Ascending aorta (tissue), 2 donors: ENCODE measurements around the gene NLRC4. TPM values are rescaled to one million over a fixed set of nuclear protein-coding genes. Genes with fewer than 3 reads are reported as not detected.
"Not testable (repeated sequence)": the region's sequence is repeated elsewhere in the genome, so short reads cannot be mapped to it uniquely, and the experiment has no call there.

Experiments used
- DNase-seq, 2 donors: peaks; one replicate each; pipeline ENCODE4 v3.0.0-alpha.2; 2019; ENCODE audit warnings: low spot score in 2 of 2
- H3K27ac ChIP-seq, 2 donors: fragments of 200-600 bp; sonication (generic); one replicate each; pipeline ENCODE4 v1.5.1; 2016 to 2017; ENCODE audit warnings: mild to moderate bottlenecking in 1 of 2
- H3K27me3 ChIP-seq: fragments of 200-600 bp; sonication (generic); one replicate; pipeline ENCODE4 v1.5.1; 2017
- H3K36me3 ChIP-seq, 2 donors: fragments of 200-600 bp; sonication (generic); one replicate each; pipeline ENCODE4 v1.5.1; 2016
- H3K4me1 ChIP-seq, 2 donors: fragments of 200-600 bp; sonication (generic); one replicate each; pipeline ENCODE4 v1.5.1; 2016 to 2017; ENCODE audit warnings: mild to moderate bottlenecking in 1 of 2
- H3K4me3 ChIP-seq, 2 donors: fragments of 200-600 bp; sonication (generic); one replicate each; pipeline ENCODE4 v1.5.1; 2016 to 2017; ENCODE audit warnings: mild to moderate bottlenecking in 1 of 2
- H3K9me3 ChIP-seq, 2 donors: fragments of 200-600 bp; sonication (generic); one replicate each; pipeline ENCODE4 v1.5.1; 2016
- intact Hi-C: fragments of 100-400 bp; cut with DNase I; formaldehyde crosslinking; loops from one replicate; pipeline ENCODE4 v1.15.1; 2023
- total RNA-seq: library from RNA; depleted of rRNA; stranded (reverse); fragments of >200 nt; gene quantifications from one replicate; pipeline ENCODE4 v1.1.0, GENCODE V29; 2016
- TF ChIP-seq, protein P1 (sequence below), 3 experiments: fragments of 200-600 bp in 2 of 3; fragments of 450-650 bp in 1 of 3; sonication (generic) in 2 of 3; IDR thresholded peaks; one replicate each; pipeline ENCODE4 v1.5.1; 2016 to 2019; ENCODE audit warnings: antibody characterized with exemption in 3 of 3, mild to moderate bottlenecking in 1 of 3, moderate library complexity in 1 of 3

Gene NLRC4
- total RNA-seq, 1 donor from 2014 or later = 2.3 TPM

DNA sequence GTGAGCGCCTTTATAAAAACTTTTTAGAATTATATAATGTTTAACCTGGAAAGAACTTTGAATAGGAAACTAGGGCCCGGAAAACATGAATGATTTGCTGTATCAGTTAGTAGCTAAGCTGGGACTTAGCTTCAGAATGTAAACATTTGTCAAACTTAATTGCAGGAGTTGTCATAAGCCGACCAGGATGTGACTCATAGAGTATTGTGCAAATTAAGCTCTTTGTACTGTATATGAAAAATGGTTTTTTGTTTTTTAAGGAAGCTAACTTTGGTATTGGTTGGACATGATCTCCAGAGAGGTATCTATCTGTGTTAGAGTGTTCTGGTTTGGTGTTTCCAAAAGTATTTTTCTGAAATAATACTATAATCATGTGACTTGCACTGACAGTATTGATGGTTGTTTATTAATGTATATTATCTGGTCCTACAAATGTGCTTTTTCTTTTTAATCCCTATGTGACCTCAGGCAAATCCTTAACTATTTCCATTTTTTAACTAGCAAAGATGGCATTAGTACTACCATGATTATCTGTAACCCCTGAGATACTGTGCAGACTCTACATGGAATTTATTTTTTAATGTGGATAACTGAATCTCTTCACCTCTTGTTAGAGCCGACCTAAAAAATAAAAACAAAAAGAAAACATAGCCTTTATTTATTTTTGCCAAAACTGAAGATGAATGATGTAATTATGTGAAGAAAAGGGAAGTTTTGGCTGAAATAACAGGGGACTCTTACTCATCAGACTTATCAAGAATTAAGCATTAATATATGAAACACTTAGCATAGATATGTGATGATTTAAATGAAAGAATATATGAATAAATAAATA lies 24.7 kb upstream of the NLRC4 start:
- intact Hi-C loops = no loop called here
- Histone ChIP-seq H3K36me3 (peaks cover 12 to 13% of the 10 kb centered on the region in 2 donors), H3K27ac (peak overlapping the region in 1 of 2 donors; percentile 6), H3K4me1 (no peaks in the 10 kb centered on the region), H3K4me3 (no peak overlapping the region), H3K9me3 (no peaks in the 10 kb centered on the region), H3K27me3 (no peaks in the 10 kb centered on the region)
- TF ChIP-seq, protein P1, sequence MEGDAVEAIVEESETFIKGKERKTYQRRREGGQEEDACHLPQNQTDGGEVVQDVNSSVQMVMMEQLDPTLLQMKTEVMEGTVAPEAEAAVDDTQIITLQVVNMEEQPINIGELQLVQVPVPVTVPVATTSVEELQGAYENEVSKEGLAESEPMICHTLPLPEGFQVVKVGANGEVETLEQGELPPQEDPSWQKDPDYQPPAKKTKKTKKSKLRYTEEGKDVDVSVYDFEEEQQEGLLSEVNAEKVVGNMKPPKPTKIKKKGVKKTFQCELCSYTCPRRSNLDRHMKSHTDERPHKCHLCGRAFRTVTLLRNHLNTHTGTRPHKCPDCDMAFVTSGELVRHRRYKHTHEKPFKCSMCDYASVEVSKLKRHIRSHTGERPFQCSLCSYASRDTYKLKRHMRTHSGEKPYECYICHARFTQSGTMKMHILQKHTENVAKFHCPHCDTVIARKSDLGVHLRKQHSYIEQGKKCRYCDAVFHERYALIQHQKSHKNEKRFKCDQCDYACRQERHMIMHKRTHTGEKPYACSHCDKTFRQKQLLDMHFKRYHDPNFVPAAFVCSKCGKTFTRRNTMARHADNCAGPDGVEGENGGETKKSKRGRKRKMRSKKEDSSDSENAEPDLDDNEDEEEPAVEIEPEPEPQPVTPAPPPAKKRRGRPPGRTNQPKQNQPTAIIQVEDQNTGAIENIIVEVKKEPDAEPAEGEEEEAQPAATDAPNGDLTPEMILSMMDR (IDR thresholded peaks at IDR 0.05) = no peak
- no peak for DNase-seq

DNA sequence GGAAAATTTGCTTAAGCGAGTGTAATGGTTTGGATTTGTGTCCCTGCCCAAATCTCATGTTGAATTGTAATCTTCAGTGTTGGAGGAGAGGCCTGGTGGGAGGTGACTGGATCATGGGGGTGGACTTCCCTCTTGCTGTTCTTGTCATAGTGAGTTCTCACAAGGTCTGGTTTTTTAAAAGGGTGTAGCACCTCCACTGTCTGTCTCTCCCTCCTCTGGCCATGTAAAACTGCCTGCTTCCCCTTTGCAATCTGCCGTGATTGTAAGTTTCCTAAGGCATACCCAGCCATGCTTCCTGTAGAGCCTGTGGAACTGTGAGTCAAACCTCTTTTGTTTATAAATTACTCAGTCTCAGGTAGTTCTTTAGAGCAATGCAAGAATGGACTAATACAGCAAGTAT lies 19.6 kb upstream of the NLRC4 start:
- H3K4me1 ChIP-seq = no peaks in the 10 kb centered on the region
- intact Hi-C loops = no loop called here
- H3K27me3 ChIP-seq = no peaks in the 10 kb centered on the region
- H3K27ac ChIP-seq = no peak overlapping the region
- DNase-seq = no peak
- H3K9me3 ChIP-seq = no peaks in the 10 kb centered on the region
- no peak overlapping the region for H3K4me3 ChIP-seq
- peaks cover 11 to 14% of the 10 kb centered on the region in 2 donors for H3K36me3 ChIP-seq
- TF ChIP-seq, protein P1 (IDR thresholded peaks at IDR 0.05) = no peak

DNA sequence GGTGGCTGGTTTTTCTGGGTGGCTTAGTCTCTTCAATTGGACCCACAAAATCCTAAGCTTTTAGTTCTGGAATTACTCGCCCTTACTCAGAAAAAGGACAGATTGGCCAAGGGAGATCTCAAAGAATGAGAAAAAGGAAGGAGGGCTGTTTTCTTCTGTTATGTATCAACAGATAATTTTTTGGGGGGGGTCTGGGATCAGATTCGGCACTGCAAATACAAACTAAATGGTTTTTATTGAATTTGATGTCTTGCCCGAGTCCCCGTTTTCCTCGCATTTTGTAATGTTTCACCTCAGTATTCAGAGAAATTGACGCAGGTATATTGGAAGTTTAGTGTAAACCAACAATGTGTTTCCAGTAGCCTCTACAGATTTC lies 13.8 kb upstream of the NLRC4 start:
- peak overlapping the region; percentile 81 to 85 for H3K27ac ChIP-seq
- intact Hi-C loops = loop anchor here (2.0 to 5.0 kb wide), 2 partner anchors 78 to 111 kb away; partner anchors contain the start of genes BIRC6 and SLC30A6
- peaks cover 6 to 14% of the 10 kb centered on the region in 2 donors for H3K36me3 ChIP-seq
- H3K4me1 ChIP-seq = peaks cover 3 to 4% of the 10 kb centered on the region in 2 donors
- peak overlapping the region; percentile 89 to 99 for H3K4me3 ChIP-seq
- TF ChIP-seq, protein P1 (IDR thresholded peaks at IDR 0.05) = no peak
- H3K9me3 ChIP-seq = no peaks in the 10 kb centered on the region
- no peaks in the 10 kb centered on the region for H3K27me3 ChIP-seq
- no peak for DNase-seq

DNA sequence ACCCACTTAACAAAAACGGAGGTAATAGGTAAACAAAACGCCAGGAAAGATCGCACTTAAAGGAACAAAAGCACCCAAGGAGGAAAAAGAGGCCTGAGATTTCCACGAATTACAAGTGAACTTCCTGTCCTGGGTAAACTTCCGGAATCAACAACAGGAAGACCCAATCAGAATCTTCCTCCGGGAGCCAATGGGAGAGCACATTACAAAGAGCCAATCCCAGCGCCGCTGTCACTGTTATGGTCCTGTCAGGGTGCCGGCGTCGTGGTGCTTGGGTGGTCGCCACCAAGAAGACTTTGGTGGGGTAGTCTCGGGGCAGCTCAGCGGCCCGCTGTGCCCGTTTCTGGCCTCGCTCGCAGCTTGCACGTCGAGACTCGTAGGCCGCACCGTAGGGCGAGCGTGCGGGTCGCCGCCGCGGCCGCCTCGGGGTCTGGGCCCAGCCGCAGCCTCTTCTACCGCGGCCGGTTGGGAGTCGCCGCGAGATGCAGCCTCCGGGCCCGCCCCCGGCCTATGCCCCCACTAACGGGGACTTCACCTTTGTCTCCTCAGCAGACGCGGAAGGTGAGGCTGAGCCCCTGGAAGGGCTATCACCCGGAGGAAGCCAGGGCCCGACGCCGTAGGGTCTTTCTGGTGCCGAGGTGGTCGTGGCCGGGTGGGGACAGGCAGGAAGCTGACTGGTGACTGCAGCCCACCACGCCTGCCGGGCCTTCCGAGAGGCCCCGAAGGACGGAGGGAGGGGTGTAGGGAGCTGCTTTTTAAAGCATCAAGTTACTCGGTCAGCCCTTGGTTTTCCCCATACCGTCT lies 13.2 kb upstream of the NLRC4 start, which contains the start of gene YIPF4:
TSS of gene YIPF4 (plus strand) at position 231 of the 804 bp plus-strand sequence. CDS start at position 483, 252 bp downstream.
- peaks cover 6 to 14% of the 10 kb centered on the region in 2 donors for H3K36me3 ChIP-seq
- intact Hi-C loops = loop anchor here (2.0 to 5.0 kb wide), 2 partner anchors 79 to 111 kb away; partner anchors contain the start of genes BIRC6 and SLC30A6
- no peaks in the 10 kb centered on the region for H3K9me3 ChIP-seq
- DNase-seq = peak; percentile 73 to 94
- H3K27ac ChIP-seq = peak within 1 kb of the TSS; percentile 81 to 85
- H3K4me1 ChIP-seq = peaks cover 3 to 4% of the 10 kb centered on the region in 2 donors
- TF ChIP-seq, protein P1 (IDR thresholded peaks at IDR 0.05) = no peak
- no peaks in the 10 kb centered on the region for H3K27me3 ChIP-seq
- peak within 1 kb of the TSS; percentile 89 to 99 for H3K4me3 ChIP-seq

DNA sequence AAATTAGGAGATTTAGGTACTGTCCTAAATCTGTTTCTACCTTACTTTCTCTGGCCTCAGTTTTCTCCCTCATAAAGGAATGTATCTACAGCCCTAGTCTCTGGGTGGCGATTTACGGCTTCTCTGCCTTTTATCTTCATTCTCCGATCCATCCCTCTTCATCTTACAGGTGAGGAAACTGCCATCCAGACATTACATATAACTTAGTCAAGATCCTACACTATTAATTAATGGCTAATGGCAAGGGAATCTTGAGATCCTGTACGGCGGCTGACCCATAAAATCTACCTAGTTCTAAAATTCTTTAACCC lies 12.6 kb upstream of the NLRC4 start:
- Histone ChIP-seq H3K9me3 (no peaks in the 10 kb centered on the region), H3K4me3 (peak overlapping the region; percentile 89 to 99), H3K4me1 (peaks cover 3 to 4% of the 10 kb centered on the region in 2 donors), H3K36me3 (peaks cover 4 to 9% of the 10 kb centered on the region in 2 donors), H3K27me3 (no peaks in the 10 kb centered on the region), H3K27ac (peak overlapping the region; percentile 81 to 85)
- intact Hi-C loops = loop anchor here (5.0 kb wide), 1 partner anchor 110 kb away; the partner anchor contains the start of gene SLC30A6
- TF ChIP-seq, protein P1 (IDR thresholded peaks at IDR 0.05) = no peak
- DNase-seq = no peak

DNA sequence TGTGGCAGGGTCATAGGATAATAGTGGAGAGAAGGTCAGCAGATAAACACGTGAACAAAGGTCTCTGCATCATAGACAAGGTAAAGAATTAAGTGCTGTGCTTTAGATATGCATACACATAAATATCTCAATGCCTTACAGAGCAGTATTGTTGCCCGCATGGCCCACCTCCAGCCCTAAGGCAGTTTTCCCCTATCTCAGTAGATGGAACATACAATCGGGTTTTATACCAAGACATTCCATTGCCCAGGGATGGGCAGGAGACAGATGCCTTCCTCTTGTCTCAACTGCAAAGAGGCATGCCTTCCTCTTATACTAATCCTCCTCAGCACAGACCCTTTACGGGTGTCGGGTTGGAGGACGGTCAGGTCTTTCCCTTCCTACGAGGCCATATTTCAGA lies 11.1 kb upstream of the NLRC4 start:
- intact Hi-C loops = loop anchor here (5.0 kb wide), 1 partner anchor 108 kb away; the partner anchor contains the start of gene SLC30A6
- not testable (repeated sequence) for DNase-seq, H3K9me3 ChIP-seq

More for the DNA sequence above, 11.1 kb upstream of the NLRC4 start:
- H3K4me1 ChIP-seq, H3K4me3 ChIP-seq, H3K27ac ChIP-seq, H3K27me3 ChIP-seq, H3K36me3 ChIP-seq: not testable (repeated sequence)
